ENCODE results near the gene ANLN.
"Not testable (repeated sequence)": the region's sequence is repeated elsewhere in the genome, so short reads cannot be mapped to it uniquely, and the experiment has no call there.

Gene ANLN

GRCh38 chr7:36475381-36475780 lies 85.7 kb downstream of the ANLN start:
- no peak overlapping the region for H3K4me3 ChIP-seq (ENCODE audit: low read length)
- H3K4me1 ChIP-seq (ENCODE audit: control insufficient read depth, insufficient read depth, low read length): no peaks in the 10 kb centered on the region
- H3K9ac ChIP-seq (ENCODE audit: low read length): no peak overlapping the region
- H3K36me3 ChIP-seq (ENCODE audit: control insufficient read depth, insufficient read depth, low read length): no peaks in the 10 kb centered on the region
- H3K9me3 ChIP-seq (ENCODE audit: control insufficient read depth, low read length): no peaks in the 10 kb centered on the region
- no peaks in the 10 kb centered on the region for H3K27me3 ChIP-seq (ENCODE audit: control insufficient read depth, insufficient read depth, low read length)

- Histone ChIP-seq H3K9me3 (ENCODE audit: control insufficient read depth, low read length) (no peaks in the 10 kb centered on the region), H3K27me3 (ENCODE audit: control insufficient read depth, insufficient read depth, low read length) (no peaks in the 10 kb centered on the region), H3K4me3 (ENCODE audit: low read length) (no peak overlapping the region), H3K9ac (ENCODE audit: low read length) (no peak overlapping the region), H3K36me3 (ENCODE audit: control insufficient read depth, insufficient read depth, low read length) (no peaks in the 10 kb centered on the region), H3K4me1 (ENCODE audit: control insufficient read depth, insufficient read depth, low read length) (no peaks in the 10 kb centered on the region)
Measured at GRCh38 chr7:36478745-36479144, 89.1 kb downstream of the ANLN start.

GRCh38 chr7:36483853-36484252 lies 94.2 kb downstream of the ANLN start:
- H3K36me3 ChIP-seq (ENCODE audit: control insufficient read depth, insufficient read depth, low read length); H3K27me3 ChIP-seq (ENCODE audit: control insufficient read depth, insufficient read depth, low read length); H3K4me3 ChIP-seq (ENCODE audit: low read length); H3K9me3 ChIP-seq (ENCODE audit: control insufficient read depth, low read length); H3K4me1 ChIP-seq (ENCODE audit: control insufficient read depth, insufficient read depth, low read length); H3K9ac ChIP-seq (ENCODE audit: low read length): not testable (repeated sequence)

- H3K4me1 ChIP-seq (ENCODE audit: control insufficient read depth, insufficient read depth, low read length): no peaks in the 10 kb centered on the region
- H3K36me3 ChIP-seq (ENCODE audit: control insufficient read depth, insufficient read depth, low read length): no peaks in the 10 kb centered on the region
- H3K9me3 ChIP-seq (ENCODE audit: control insufficient read depth, low read length): no peaks in the 10 kb centered on the region
- H3K4me3 ChIP-seq (ENCODE audit: low read length): no peak overlapping the region
- no peak overlapping the region for H3K9ac ChIP-seq (ENCODE audit: low read length)
- H3K27me3 ChIP-seq (ENCODE audit: control insufficient read depth, insufficient read depth, low read length): no peaks in the 10 kb centered on the region
Measured at GRCh38 chr7:36484265-36484664, 94.6 kb downstream of the ANLN start.

GRCh38 chr7:36486336-36486735 lies 96.7 kb downstream of the ANLN start:
- Histone ChIP-seq H3K27me3 (ENCODE audit: control insufficient read depth, insufficient read depth, low read length) (no peaks in the 10 kb centered on the region), H3K9ac (ENCODE audit: low read length) (no peak overlapping the region), H3K4me1 (ENCODE audit: control insufficient read depth, insufficient read depth, low read length) (no peaks in the 10 kb centered on the region), H3K4me3 (ENCODE audit: low read length) (no peak overlapping the region), H3K36me3 (ENCODE audit: control insufficient read depth, insufficient read depth, low read length) (no peaks in the 10 kb centered on the region), H3K9me3 (ENCODE audit: control insufficient read depth, low read length) (no peaks in the 10 kb centered on the region)

GRCh38 chr7:36487756-36488336 lies 98.2 kb downstream of the ANLN start:
- H3K27me3 ChIP-seq (ENCODE audit: control insufficient read depth, insufficient read depth, low read length): no peaks in the 10 kb centered on the region
- H3K36me3 ChIP-seq (ENCODE audit: control insufficient read depth, insufficient read depth, low read length): no peaks in the 10 kb centered on the region
- no peaks in the 10 kb centered on the region for H3K4me1 ChIP-seq (ENCODE audit: control insufficient read depth, insufficient read depth, low read length)
- no peak overlapping the region for H3K4me3 ChIP-seq (ENCODE audit: low read length)
- no peak overlapping the region for H3K9ac ChIP-seq (ENCODE audit: low read length)
- H3K9me3 ChIP-seq (ENCODE audit: control insufficient read depth, low read length): no peaks in the 10 kb centered on the region

GRCh38 chr7:36488672-36489071 lies 99.0 kb downstream of the ANLN start:
- not testable (repeated sequence) for H3K36me3 ChIP-seq (ENCODE audit: control insufficient read depth, insufficient read depth, low read length); H3K9me3 ChIP-seq (ENCODE audit: control insufficient read depth, low read length); H3K4me1 ChIP-seq (ENCODE audit: control insufficient read depth, insufficient read depth, low read length); H3K4me3 ChIP-seq (ENCODE audit: low read length); H3K9ac ChIP-seq (ENCODE audit: low read length); H3K27me3 ChIP-seq (ENCODE audit: control insufficient read depth, insufficient read depth, low read length)

- H3K27me3 ChIP-seq (ENCODE audit: control insufficient read depth, insufficient read depth, low read length): no peaks in the 10 kb centered on the region
- no peak overlapping the region for H3K4me3 ChIP-seq (ENCODE audit: low read length)
- no peaks in the 10 kb centered on the region for H3K4me1 ChIP-seq (ENCODE audit: control insufficient read depth, insufficient read depth, low read length)
- no peak overlapping the region for H3K9ac ChIP-seq (ENCODE audit: low read length)
- no peaks in the 10 kb centered on the region for H3K9me3 ChIP-seq (ENCODE audit: control insufficient read depth, low read length)
- H3K36me3 ChIP-seq (ENCODE audit: control insufficient read depth, insufficient read depth, low read length): no peaks in the 10 kb centered on the region
Measured at GRCh38 chr7:36490419-36490830, 100.8 kb downstream of the ANLN start.

GRCh38 chr7:36491317-36491716 lies 101.7 kb downstream of the ANLN start:
- no peaks in the 10 kb centered on the region for H3K4me1 ChIP-seq (ENCODE audit: control insufficient read depth, insufficient read depth, low read length)

GRCh38 chr7:36496576-36496975 lies 106.9 kb downstream of the ANLN start:
- no peaks in the 10 kb centered on the region for H3K36me3 ChIP-seq (ENCODE audit: control insufficient read depth, insufficient read depth, low read length)
- no peaks in the 10 kb centered on the region for H3K9me3 ChIP-seq (ENCODE audit: control insufficient read depth, low read length)
- H3K9ac ChIP-seq (ENCODE audit: low read length): no peak overlapping the region
- H3K4me3 ChIP-seq (ENCODE audit: low read length): no peak overlapping the region
- H3K27me3 ChIP-seq (ENCODE audit: control insufficient read depth, insufficient read depth, low read length): no peaks in the 10 kb centered on the region
- no peaks in the 10 kb centered on the region for H3K4me1 ChIP-seq (ENCODE audit: control insufficient read depth, insufficient read depth, low read length)

More at GRCh38 chr7:36491317-36491716, 101.7 kb downstream of the ANLN start:
- Histone ChIP-seq H3K27me3 (ENCODE audit: control insufficient read depth, insufficient read depth, low read length) (no peaks in the 10 kb centered on the region), H3K9ac (ENCODE audit: low read length) (no peak overlapping the region), H3K9me3 (ENCODE audit: control insufficient read depth, low read length) (no peaks in the 10 kb centered on the region), H3K36me3 (ENCODE audit: control insufficient read depth, insufficient read depth, low read length) (no peaks in the 10 kb centered on the region), H3K4me3 (ENCODE audit: low read length) (no peak overlapping the region)

- H3K4me1 ChIP-seq (ENCODE audit: control insufficient read depth, insufficient read depth, low read length); H3K9ac ChIP-seq (ENCODE audit: low read length); H3K9me3 ChIP-seq (ENCODE audit: control insufficient read depth, low read length); H3K36me3 ChIP-seq (ENCODE audit: control insufficient read depth, insufficient read depth, low read length); H3K4me3 ChIP-seq (ENCODE audit: low read length); H3K27me3 ChIP-seq (ENCODE audit: control insufficient read depth, insufficient read depth, low read length): not testable (repeated sequence)
Measured at GRCh38 chr7:36497176-36497575, 107.5 kb downstream of the ANLN start.

- H3K4me3 ChIP-seq (ENCODE audit: low read length): no peak overlapping the region
- no peaks in the 10 kb centered on the region for H3K27me3 ChIP-seq (ENCODE audit: control insufficient read depth, insufficient read depth, low read length)
- H3K9me3 ChIP-seq (ENCODE audit: control insufficient read depth, low read length): no peaks in the 10 kb centered on the region
- no peak overlapping the region for H3K9ac ChIP-seq (ENCODE audit: low read length)
- no peaks in the 10 kb centered on the region for H3K4me1 ChIP-seq (ENCODE audit: control insufficient read depth, insufficient read depth, low read length)
- no peaks in the 10 kb centered on the region for H3K36me3 ChIP-seq (ENCODE audit: control insufficient read depth, insufficient read depth, low read length)
Measured at GRCh38 chr7:36497775-36498174, 108.1 kb downstream of the ANLN start.
